HepG2 (cell line): ENCODE results near the gene COA1. TPM values are rescaled to one million over a fixed set of nuclear protein-coding genes. Genes with fewer than 3 reads are reported as not detected.

Experiments used
- CBFB ChIP-seq: sonication (generic); formaldehyde crosslinking; IDR thresholded peaks from 2 replicates; pipeline ENCODE4 v1.4.0; 2020; ENCODE audit warnings: missing genetic modification reagents
- GZF1 ChIP-seq: sonication (generic); formaldehyde crosslinking; IDR thresholded peaks from 2 replicates; pipeline ENCODE4 v1.5.1; 2020; ENCODE audit warnings: mild to moderate bottlenecking, missing genetic modification reagents
- ISL2 ChIP-seq: sonication (generic); formaldehyde crosslinking; IDR thresholded peaks from 2 replicates; pipeline ENCODE4 v1.5.0; 2020; ENCODE audit warnings: missing genetic modification reagents
- MED1 ChIP-seq: sonication (generic); formaldehyde crosslinking; IDR thresholded peaks from 2 replicates; pipeline ENCODE4 v1.4.0; 2020; ENCODE audit warnings: missing genetic modification reagents
- MYNN ChIP-seq: sonication (generic); formaldehyde crosslinking; IDR thresholded peaks from 2 replicates; pipeline ENCODE4 v1.4.0; 2020; ENCODE audit warnings: mild to moderate bottlenecking, low read depth, missing genetic modification reagents
- SOX13 ChIP-seq, 3 experiments: fragments of 450-650 bp in 1 of 3; sonication (generic) in 1 of 3; formaldehyde crosslinking in 1 of 3; IDR thresholded peaks in 2 of 3; conservative IDR thresholded peaks in 1 of 3; 2 replicates each; pipeline versions ENCODE4 v1.5.0 to v1.6.1; 2016 to 2020; ENCODE audit warnings: antibody characterized with exemption in 1 of 3, mild to moderate bottlenecking in 1 of 3, missing compliant biosample characterization in 1 of 3, missing genetic modification reagents in 1 of 3, moderate library complexity in 1 of 3
- SRSF1 ChIP-seq: fragments of 200-400 bp; formaldehyde crosslinking; optimal IDR thresholded peaks from 2 replicates; pipeline ENCODE3; 2017; ENCODE audit warnings: mild to moderate bottlenecking, low read depth, low read length, moderate library complexity
- XRCC5 ChIP-seq: fragments of 200-400 bp; formaldehyde crosslinking; optimal IDR thresholded peaks from 2 replicates; pipeline ENCODE3; 2017; ENCODE audit warnings: mild to moderate bottlenecking, low read length
- YEATS4 ChIP-seq: sonication (generic); formaldehyde crosslinking; IDR thresholded peaks from 2 replicates; pipeline ENCODE4 v1.4.0; 2020; ENCODE audit warnings: missing genetic modification reagents, borderline replicate concordance
- ZBTB38 ChIP-seq: sonication (generic); formaldehyde crosslinking; IDR thresholded peaks from 2 replicates; pipeline ENCODE4 v1.5.1; 2020; ENCODE audit warnings: mild to moderate bottlenecking, missing genetic modification reagents
- ZNF431 ChIP-seq: sonication (generic); formaldehyde crosslinking; IDR thresholded peaks from 2 replicates; pipeline ENCODE4 v1.9.0; 2022; ENCODE audit warnings: missing genetic modification reagents, low read depth, mild to moderate bottlenecking, borderline replicate concordance
- polyA plus RNA-seq, 8 experiments: library from polyadenylated mRNA; depleted of rRNA in 3 of 8; stranded (reverse) in 7 of 8; unstranded in 1 of 8; fragments of >200 nt; fragmentation: Illumina TruSeq in 4 of 8; extraction: Trizol in 4 of 8; gene quantifications; 2 replicates each; pipeline versions ENCODE4 v1.2.1 to v1.2.3, GENCODE V29; 2011 to 2016; ENCODE audit warnings: low read depth in 4 of 8, missing spikeins in 1 of 8, mixed read lengths in 1 of 8; ENCODE audit not compliant: insufficient read depth in 1 of 8
- total RNA-seq, 5 experiments: library from RNA; depleted of rRNA; stranded (reverse); fragments of >200 nt; fragmentation: Illumina TruSeq; extraction: Trizol; gene quantifications; 2 replicates each; pipeline ENCODE4 v1.2.3, GENCODE V29; 2016; ENCODE audit warnings: low read depth in 1 of 5
- TF ChIP-seq, protein P1 (sequence below): sonication (generic); formaldehyde crosslinking; IDR thresholded peaks from 2 replicates; pipeline ENCODE4 v1.5.0; 2020; ENCODE audit warnings: mild to moderate bottlenecking, missing genetic modification reagents
- TF ChIP-seq, protein P2 (sequence below): sonication (generic); formaldehyde crosslinking; IDR thresholded peaks from 2 replicates; pipeline ENCODE4 v1.4.0; 2020; ENCODE audit warnings: mild to moderate bottlenecking, low read depth, missing genetic modification reagents
- TF ChIP-seq, protein P3 (sequence below): sonication (generic); formaldehyde crosslinking; IDR thresholded peaks from 2 replicates; pipeline ENCODE4 v1.4.0; 2020; ENCODE audit warnings: missing genetic modification reagents, mild to moderate bottlenecking, borderline replicate concordance
- TF ChIP-seq, protein P4 (sequence below): fragments of 450-650 bp; IDR thresholded peaks from 2 replicates; pipeline ENCODE4 v1.6.1; 2017
- TF ChIP-seq, protein P5 (sequence below): IDR thresholded peaks from 2 replicates; pipeline ENCODE4 v1.6.1; 2016; ENCODE audit warnings: control low read depth

Gene COA1
- total and polyA plus RNA-seq, 2 of the 13 experiments (the other 11 are each of a cell fraction or from before 2014, with no cell fraction given): 33.2 to 65.7 TPM

DNA sequence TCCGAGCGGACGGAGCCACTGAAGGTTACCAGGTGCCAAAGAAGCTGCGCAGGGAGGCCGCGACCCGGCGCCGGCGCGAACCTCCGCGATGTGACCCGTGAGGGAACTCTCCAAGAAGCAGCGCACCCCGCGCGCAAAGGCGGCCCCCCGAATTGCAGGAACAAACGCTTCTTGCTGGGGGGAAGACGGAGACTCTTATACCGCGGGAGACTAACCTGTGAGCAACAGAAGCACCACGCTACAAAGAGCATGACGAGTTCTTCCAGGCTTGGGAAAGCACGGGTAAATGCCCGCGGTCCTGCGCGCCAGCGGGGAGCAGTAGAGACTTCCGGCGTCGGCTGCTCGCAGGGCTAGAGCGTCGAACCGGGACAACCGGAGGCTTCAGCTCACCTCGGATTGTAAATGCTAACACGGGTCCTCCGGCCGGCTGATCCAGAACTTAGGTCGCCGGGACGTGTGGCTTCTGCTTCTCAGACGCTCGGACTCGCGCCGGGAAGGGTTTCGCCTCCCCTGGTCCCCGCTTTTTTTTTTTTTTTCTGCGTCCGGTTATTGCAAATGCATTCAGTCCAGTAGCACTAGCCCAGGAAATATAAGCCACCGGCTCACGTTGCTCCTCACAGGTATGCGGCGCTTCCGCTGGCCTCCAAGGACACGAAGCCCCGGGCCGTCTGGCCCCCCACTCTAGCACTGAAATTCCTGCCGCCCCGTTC, at the start of gene COA1 (continued):
- TF ChIP-seq SOX13 (IDR thresholded peaks at IDR 0.05) (0 out of 2 replicates have a peak, but pooled peaks have one; percentile 22), SOX13 (CRISPR knock-in tag; conservative IDR thresholded peaks at IDR 0.05 in 1 of 2, IDR thresholded peaks at IDR 0.05 in 1 of 2) (peak in 1 of 2 experiments; percentile 48; a peak in 2 of 4 replicates), GZF1 (peak; percentile 83; the same call in 1 of the 2 replicates), YEATS4 (CRISPR knock-in tag) (peak; percentile 93), ZBTB38 (peak; percentile 71), MED1 (CRISPR knock-in tag) (peak; percentile 86), ISL2 (CRISPR knock-in tag) (peak; percentile 55), CBFB (CRISPR knock-in tag) (no peak), XRCC5 (peak; percentile 89), MYNN (CRISPR knock-in tag) (no peak), SRSF1 (peak; percentile 78), ZNF431 (CRISPR knock-in tag) (0 out of 2 replicates have a peak, but pooled peaks have one; percentile 77)
- TF ChIP-seq, protein P1, sequence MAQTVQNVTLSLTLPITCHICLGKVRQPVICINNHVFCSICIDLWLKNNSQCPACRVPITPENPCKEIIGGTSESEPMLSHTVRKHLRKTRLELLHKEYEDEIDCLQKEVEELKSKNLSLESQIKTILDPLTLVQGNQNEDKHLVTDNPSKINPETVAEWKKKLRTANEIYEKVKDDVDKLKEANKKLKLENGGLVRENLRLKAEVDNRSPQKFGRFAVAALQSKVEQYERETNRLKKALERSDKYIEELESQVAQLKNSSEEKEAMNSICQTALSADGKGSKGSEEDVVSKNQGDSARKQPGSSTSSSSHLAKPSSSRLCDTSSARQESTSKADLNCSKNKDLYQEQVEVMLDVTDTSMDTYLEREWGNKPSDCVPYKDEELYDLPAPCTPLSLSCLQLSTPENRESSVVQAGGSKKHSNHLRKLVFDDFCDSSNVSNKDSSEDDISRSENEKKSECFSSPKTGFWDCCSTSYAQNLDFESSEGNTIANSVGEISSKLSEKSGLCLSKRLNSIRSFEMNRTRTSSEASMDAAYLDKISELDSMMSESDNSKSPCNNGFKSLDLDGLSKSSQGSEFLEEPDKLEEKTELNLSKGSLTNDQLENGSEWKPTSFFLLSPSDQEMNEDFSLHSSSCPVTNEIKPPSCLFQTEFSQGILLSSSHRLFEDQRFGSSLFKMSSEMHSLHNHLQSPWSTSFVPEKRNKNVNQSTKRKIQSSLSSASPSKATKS (CRISPR knock-in tag): no peak
- TF ChIP-seq, protein P2, sequence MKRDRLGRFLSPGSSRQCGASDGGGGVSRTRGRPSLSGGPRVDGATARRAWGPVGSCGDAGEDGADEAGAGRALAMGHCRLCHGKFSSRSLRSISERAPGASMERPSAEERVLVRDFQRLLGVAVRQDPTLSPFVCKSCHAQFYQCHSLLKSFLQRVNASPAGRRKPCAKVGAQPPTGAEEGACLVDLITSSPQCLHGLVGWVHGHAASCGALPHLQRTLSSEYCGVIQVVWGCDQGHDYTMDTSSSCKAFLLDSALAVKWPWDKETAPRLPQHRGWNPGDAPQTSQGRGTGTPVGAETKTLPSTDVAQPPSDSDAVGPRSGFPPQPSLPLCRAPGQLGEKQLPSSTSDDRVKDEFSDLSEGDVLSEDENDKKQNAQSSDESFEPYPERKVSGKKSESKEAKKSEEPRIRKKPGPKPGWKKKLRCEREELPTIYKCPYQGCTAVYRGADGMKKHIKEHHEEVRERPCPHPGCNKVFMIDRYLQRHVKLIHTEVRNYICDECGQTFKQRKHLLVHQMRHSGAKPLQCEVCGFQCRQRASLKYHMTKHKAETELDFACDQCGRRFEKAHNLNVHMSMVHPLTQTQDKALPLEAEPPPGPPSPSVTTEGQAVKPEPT: peak; percentile 76; the same call in 1 of the 2 replicates
- TF ChIP-seq, protein P3, sequence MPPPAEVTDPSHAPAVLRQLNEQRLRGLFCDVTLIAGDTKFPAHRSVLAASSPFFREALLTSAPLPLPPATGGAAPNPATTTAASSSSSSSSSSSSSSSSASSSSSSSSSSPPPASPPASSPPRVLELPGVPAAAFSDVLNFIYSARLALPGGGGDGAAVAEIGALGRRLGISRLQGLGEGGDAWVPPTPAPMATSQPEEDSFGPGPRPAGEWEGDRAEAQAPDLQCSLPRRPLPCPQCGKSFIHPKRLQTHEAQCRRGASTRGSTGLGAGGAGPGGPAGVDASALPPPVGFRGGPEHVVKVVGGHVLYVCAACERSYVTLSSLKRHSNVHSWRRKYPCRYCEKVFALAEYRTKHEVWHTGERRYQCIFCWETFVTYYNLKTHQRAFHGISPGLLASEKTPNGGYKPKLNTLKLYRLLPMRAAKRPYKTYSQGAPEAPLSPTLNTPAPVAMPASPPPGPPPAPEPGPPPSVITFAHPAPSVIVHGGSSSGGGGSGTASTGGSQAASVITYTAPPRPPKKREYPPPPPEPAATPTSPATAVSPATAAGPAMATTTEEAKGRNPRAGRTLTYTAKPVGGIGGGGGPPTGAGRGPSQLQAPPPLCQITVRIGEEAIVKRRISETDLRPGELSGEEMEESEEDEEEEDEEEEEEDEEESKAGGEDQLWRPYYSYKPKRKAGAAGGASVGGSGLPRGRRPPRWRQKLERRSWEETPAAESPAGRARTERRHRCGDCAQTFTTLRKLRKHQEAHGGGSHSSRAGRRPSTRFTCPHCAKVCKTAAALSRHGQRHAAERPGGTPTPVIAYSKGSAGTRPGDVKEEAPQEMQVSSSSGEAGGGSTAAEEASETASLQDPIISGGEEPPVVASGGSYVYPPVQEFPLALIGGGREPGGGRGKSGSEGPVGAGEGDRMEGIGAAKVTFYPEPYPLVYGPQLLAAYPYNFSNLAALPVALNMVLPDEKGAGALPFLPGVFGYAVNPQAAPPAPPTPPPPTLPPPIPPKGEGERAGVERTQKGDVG (CRISPR knock-in tag): peak; percentile 70
- TF ChIP-seq, protein P4, sequence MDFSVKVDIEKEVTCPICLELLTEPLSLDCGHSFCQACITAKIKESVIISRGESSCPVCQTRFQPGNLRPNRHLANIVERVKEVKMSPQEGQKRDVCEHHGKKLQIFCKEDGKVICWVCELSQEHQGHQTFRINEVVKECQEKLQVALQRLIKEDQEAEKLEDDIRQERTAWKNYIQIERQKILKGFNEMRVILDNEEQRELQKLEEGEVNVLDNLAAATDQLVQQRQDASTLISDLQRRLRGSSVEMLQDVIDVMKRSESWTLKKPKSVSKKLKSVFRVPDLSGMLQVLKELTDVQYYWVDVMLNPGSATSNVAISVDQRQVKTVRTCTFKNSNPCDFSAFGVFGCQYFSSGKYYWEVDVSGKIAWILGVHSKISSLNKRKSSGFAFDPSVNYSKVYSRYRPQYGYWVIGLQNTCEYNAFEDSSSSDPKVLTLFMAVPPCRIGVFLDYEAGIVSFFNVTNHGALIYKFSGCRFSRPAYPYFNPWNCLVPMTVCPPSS: no peak
- TF ChIP-seq, protein P5, sequence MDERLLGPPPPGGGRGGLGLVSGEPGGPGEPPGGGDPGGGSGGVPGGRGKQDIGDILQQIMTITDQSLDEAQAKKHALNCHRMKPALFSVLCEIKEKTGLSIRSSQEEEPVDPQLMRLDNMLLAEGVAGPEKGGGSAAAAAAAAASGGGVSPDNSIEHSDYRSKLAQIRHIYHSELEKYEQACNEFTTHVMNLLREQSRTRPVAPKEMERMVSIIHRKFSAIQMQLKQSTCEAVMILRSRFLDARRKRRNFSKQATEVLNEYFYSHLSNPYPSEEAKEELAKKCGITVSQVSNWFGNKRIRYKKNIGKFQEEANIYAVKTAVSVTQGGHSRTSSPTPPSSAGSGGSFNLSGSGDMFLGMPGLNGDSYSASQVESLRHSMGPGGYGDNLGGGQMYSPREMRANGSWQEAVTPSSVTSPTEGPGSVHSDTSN (CRISPR knock-in tag): no peak
